Peyer's patch (tissue), 4 donors: ENCODE results near the gene MASP1. TPM values are rescaled to one million over a fixed set of nuclear protein-coding genes. Genes with fewer than 3 reads are reported as not detected.

Experiments used
- DNase-seq, 3 donors: peaks; one replicate each; pipeline ENCODE4 v3.0.0-alpha.2; 2017 to 2019
- H3K27ac ChIP-seq, 4 donors: fragments of 200-600 bp; sonication (generic); one replicate each; pipeline ENCODE4 v1.5.1; 2016 to 2019
- H3K27me3 ChIP-seq, 2 donors: fragments of 200-600 bp; sonication (generic); one replicate each; pipeline ENCODE4 v1.5.1; 2019
- H3K36me3 ChIP-seq, 3 donors: fragments of 200-600 bp; sonication (generic); one replicate each; pipeline ENCODE4 v1.5.1; 2016 to 2019
- H3K4me1 ChIP-seq, 4 donors: fragments of 200-600 bp; sonication (generic); one replicate each; pipeline ENCODE4 v1.5.1; 2016 to 2019
- H3K4me3 ChIP-seq, 4 donors: fragments of 200-600 bp; sonication (generic); 1 replicate in 3 of 4; 2 replicates in 1 of 4; pipeline ENCODE4 v1.5.1; 2016 to 2019; ENCODE audit warnings: mild to moderate bottlenecking in 1 of 4
- H3K9me3 ChIP-seq, 4 donors: fragments of 200-600 bp; sonication (generic); one replicate each; pipeline ENCODE4 v1.5.1; 2016 to 2019; ENCODE audit warnings: mild to moderate bottlenecking in 1 of 4
- POLR2A ChIP-seq, 2 donors: fragments of 450-650 bp; IDR thresholded peaks; one replicate each; pipeline ENCODE4 v1.5.1; 2017; ENCODE audit warnings: antibody characterized with exemption in 2 of 2, mild to moderate bottlenecking in 2 of 2, moderate library complexity in 2 of 2
- total RNA-seq, 4 donors: library from RNA; depleted of rRNA; stranded (reverse); fragments of >200 nt; gene quantifications; one replicate each; pipeline ENCODE4 v1.1.0, GENCODE V29; 2016
- TF ChIP-seq, protein P1 (sequence below), 6 experiments: fragments of 450-650 bp in 4 of 6; fragments of 200-600 bp in 2 of 6; sonication (generic) in 1 of 6; IDR thresholded peaks; one replicate each; pipeline ENCODE4 v1.5.1; 2017 to 2019; ENCODE audit warnings: antibody characterized with exemption in 6 of 6, mild to moderate bottlenecking in 3 of 6, moderate library complexity in 1 of 6

The MASP1 gene
- total RNA-seq, 4 donors from 2014 or later = 0.70 to 4.2 (median 1.4) TPM

DNA sequence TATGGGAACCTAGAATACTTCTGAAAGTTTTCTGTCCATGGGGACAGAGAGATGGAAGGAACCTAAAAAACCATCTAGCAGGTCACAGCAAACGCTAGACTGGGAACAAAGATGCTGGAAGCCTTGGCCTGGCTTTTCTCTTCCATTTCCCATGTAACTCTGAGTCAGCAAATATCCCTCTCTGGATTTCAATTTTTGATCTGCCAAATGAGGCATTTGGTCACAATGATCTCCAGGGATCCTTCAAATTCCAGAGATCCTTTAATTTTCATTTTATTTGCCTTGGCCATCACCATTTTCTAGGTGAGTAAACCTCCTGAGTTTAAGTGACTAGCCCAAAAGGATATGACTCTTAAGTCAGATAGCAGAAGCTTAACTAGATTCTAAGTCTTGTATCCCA lies 54.6 kb downstream of the MASP1 start:
- no peak for DNase-seq
- TF ChIP-seq, protein P1, sequence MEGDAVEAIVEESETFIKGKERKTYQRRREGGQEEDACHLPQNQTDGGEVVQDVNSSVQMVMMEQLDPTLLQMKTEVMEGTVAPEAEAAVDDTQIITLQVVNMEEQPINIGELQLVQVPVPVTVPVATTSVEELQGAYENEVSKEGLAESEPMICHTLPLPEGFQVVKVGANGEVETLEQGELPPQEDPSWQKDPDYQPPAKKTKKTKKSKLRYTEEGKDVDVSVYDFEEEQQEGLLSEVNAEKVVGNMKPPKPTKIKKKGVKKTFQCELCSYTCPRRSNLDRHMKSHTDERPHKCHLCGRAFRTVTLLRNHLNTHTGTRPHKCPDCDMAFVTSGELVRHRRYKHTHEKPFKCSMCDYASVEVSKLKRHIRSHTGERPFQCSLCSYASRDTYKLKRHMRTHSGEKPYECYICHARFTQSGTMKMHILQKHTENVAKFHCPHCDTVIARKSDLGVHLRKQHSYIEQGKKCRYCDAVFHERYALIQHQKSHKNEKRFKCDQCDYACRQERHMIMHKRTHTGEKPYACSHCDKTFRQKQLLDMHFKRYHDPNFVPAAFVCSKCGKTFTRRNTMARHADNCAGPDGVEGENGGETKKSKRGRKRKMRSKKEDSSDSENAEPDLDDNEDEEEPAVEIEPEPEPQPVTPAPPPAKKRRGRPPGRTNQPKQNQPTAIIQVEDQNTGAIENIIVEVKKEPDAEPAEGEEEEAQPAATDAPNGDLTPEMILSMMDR (IDR thresholded peaks at IDR 0.05) = no peak
- TF ChIP-seq POLR2A (IDR thresholded peaks at IDR 0.05) = no peak
- H3K4me3 ChIP-seq = no peak overlapping the region

DNA sequence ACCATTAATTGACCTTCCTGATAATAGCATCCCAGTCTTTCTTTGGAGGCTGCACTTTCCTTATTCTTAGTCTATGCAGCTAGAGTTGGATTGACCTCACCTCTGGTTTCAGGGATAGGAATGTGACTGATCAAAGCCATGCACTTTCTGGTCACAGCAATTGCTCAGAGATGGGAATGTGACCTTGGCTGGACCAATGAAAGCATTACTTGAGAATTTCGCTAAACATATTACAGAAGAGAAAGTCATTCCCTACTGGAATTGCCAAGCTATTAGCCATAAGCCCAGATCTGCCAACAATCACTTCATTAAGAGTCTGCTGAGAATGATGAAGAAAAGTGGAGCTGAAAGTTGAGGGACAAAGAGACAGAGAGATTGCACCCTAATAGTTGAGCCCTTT lies 61.5 kb downstream of the MASP1 start:
- TF ChIP-seq POLR2A (IDR thresholded peaks at IDR 0.05) = no peak
- TF ChIP-seq, protein P1 (IDR thresholded peaks at IDR 0.05) = no peak
- Histone ChIP-seq H3K27ac (no peak overlapping the region), H3K9me3 (no peaks in the 10 kb centered on the region), H3K4me1 (no peaks in the 10 kb centered on the region), H3K27me3 (no peaks in the 10 kb centered on the region), H3K4me3 (no peak overlapping the region), H3K36me3 (no peaks in the 10 kb centered on the region)
- no peak for DNase-seq

More for the DNA sequence above, 54.6 kb downstream of the MASP1 start:
- Histone ChIP-seq H3K27me3 (no peaks in the 10 kb centered on the region), H3K4me1 (no peaks in the 10 kb centered on the region), H3K27ac (no peak overlapping the region), H3K9me3 (no peaks in the 10 kb centered on the region), H3K36me3 (no peaks in the 10 kb centered on the region)

DNA sequence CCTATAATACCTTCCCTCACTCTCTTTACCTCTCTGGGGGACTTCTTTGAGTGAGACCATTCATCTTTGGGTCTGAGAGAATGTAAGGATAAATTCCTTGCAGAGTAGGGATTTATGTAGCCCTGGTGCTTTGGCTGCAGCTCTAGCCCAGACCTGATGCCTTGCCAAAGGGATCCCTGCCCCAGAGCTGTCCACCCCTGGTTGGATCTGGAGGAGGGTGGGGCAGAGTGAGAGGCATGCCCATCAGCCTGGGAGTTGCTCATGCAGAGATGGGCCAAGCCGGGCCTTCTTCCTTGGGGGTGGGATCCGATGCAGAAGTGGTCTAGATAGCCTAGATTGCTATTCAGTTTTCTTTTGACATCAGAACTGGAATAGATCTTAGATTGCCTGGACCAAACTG lies 62.8 kb downstream of the MASP1 start:
- H3K36me3 ChIP-seq = no peaks in the 10 kb centered on the region
- no peak overlapping the region for H3K27ac ChIP-seq
- no peak for DNase-seq
- H3K4me3 ChIP-seq = no peak overlapping the region
- TF ChIP-seq, protein P1 (IDR thresholded peaks at IDR 0.05) = no peak
- no peak for TF ChIP-seq POLR2A (IDR thresholded peaks at IDR 0.05)
- no peaks in the 10 kb centered on the region for H3K27me3 ChIP-seq
- H3K4me1 ChIP-seq = no peaks in the 10 kb centered on the region
- no peaks in the 10 kb centered on the region for H3K9me3 ChIP-seq

DNA sequence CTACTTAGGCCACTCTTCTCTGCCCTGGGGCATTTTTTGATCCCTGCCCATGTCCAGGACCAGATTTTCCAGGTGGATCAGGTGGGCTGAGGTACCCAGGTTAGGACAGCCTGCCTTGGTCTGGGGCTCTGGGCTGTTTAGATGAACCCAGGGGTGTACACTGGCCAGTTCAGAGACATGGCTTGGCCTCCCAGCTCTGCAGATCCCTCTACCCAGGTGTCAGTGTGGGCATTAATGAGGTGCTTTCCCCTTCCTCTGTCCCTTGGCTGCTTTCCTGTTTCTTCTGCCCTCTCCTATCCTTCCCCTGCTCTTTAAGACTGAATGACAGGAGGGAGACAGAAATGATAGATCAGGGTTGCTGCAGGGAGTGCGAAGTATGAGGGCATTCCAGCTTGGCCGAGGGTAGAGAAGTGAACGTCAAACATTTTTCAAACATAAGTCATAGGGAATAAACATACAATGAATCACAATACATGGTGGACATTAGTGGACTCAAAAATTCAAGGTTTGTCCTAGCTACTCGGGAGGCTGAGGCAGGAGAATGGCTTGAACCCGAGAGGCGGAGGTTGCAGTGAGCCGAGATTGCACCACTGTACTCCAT lies 63.8 kb downstream of the MASP1 start:
- DNase-seq = no peak
- Histone ChIP-seq H3K4me3 (no peak overlapping the region), H3K36me3 (no peaks in the 10 kb centered on the region), H3K27ac (no peak overlapping the region), H3K9me3 (no peaks in the 10 kb centered on the region), H3K4me1 (no peaks in the 10 kb centered on the region), H3K27me3 (no peaks in the 10 kb centered on the region)
- TF ChIP-seq, protein P1 (IDR thresholded peaks at IDR 0.05) = no peak
- TF ChIP-seq POLR2A (IDR thresholded peaks at IDR 0.05) = no peak

DNA sequence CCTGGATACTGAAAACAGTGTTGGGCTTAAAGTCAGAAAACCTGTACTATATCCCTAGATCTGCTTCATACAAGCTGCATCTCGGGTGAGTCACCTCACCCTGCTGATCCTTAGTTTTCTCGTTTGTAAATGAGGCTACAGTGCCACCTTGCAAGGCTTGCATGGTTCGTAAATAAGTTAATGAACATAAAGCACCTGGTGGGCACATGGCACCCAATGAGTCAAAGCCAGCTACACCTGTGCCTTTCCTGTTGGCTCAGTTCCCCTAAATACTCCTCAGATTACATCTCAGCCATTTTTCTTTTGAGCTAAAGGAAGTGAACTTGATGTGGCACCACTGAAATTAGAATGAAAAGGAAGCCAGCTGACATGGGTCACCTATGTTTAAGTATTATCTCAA lies 67.7 kb downstream of the MASP1 start:
- no peak for TF ChIP-seq POLR2A (IDR thresholded peaks at IDR 0.05)
- TF ChIP-seq, protein P1 (IDR thresholded peaks at IDR 0.05) = no peak
- H3K36me3 ChIP-seq = no peaks in the 10 kb centered on the region
- H3K4me1 ChIP-seq = no peaks in the 10 kb centered on the region
- DNase-seq = no peak
- H3K27me3 ChIP-seq = no peaks in the 10 kb centered on the region
- H3K27ac ChIP-seq = no peak overlapping the region
- no peaks in the 10 kb centered on the region for H3K9me3 ChIP-seq
- H3K4me3 ChIP-seq = no peak overlapping the region

- Histone ChIP-seq H3K4me3 (no peak overlapping the region), H3K27ac (no peak overlapping the region), H3K36me3 (no peaks in the 10 kb centered on the region), H3K9me3 (no peaks in the 10 kb centered on the region), H3K4me1 (no peaks in the 10 kb centered on the region), H3K27me3 (no peaks in the 10 kb centered on the region)
- DNase-seq = no peak
- TF ChIP-seq, protein P1 (IDR thresholded peaks at IDR 0.05) = no peak
- TF ChIP-seq POLR2A (IDR thresholded peaks at IDR 0.05) = no peak
Observed at GRCh38 chr3:187222801-187223200, 68.7 kb downstream of the MASP1 start.
